Uterus (tissue), 4 donors: Measurements from ENCODE around the gene CDH13. TPM values are rescaled to one million over a fixed set of nuclear protein-coding genes. Genes with fewer than 3 reads are reported as not detected.

Experiments used
- DNase-seq, 2 donors: peaks; one replicate each; pipeline ENCODE4 v3.0.0-alpha.2; 2019 to 2020
- H3K27ac ChIP-seq, 2 donors: fragments of 200-600 bp; sonication (generic); 1 replicate in 1 of 2; 2 replicates in 1 of 2; pipeline ENCODE4 v1.5.1; 2016 to 2018
- H3K27me3 ChIP-seq, 2 donors: fragments of 200-600 bp; sonication (generic); one replicate each; pipeline ENCODE4 v1.5.1; 2018 to 2019; ENCODE audit warnings: control low read depth in 1 of 2
- H3K36me3 ChIP-seq, 2 donors: fragments of 200-600 bp; sonication (generic); one replicate each; pipeline ENCODE4 v1.5.1; 2019; ENCODE audit warnings: control low read depth in 1 of 2
- H3K4me1 ChIP-seq, 2 donors: fragments of 200-600 bp; sonication (generic); one replicate each; pipeline ENCODE4 v1.5.1; 2018 to 2019; ENCODE audit warnings: control low read depth in 1 of 2
- H3K4me3 ChIP-seq, 2 donors: fragments of 200-600 bp; sonication (generic); 1 replicate in 1 of 2; 2 replicates in 1 of 2; pipeline ENCODE4 v1.5.1; 2018 to 2019; ENCODE audit warnings: mild to moderate bottlenecking in 1 of 2
- H3K9me3 ChIP-seq, 2 donors: fragments of 200-600 bp; sonication (generic); one replicate each; pipeline ENCODE4 v1.5.1; 2019; ENCODE audit warnings: control low read depth in 1 of 2
- POLR2A ChIP-seq, 2 donors: fragments of 450-650 bp; IDR thresholded peaks; one replicate each; pipeline ENCODE4 v1.6.1; 2016; ENCODE audit warnings: antibody characterized with exemption in 2 of 2, mild to moderate bottlenecking in 1 of 2, moderate library complexity in 1 of 2
- intact Hi-C: fragments of 100-400 bp; cut with DNase I; formaldehyde crosslinking; loops from one replicate; pipeline ENCODE4 v1.15.1; 2023; ENCODE audit warnings: low total_unique reads
- total RNA-seq, 4 donors: library from RNA; depleted of rRNA in 3 of 4; stranded (reverse); fragments of >200 nt in 3 of 4; gene quantifications; one replicate each; pipeline versions ENCODE4 v1.1.0 to v1.2.4, GENCODE V29; 2014 to 2023
- TF ChIP-seq, protein P1 (sequence below), 4 experiments: fragments of 200-600 bp in 2 of 4; fragments of 450-650 bp in 2 of 4; sonication (generic) in 2 of 4; IDR thresholded peaks; one replicate each; pipeline ENCODE4 v1.5.1; 2016 to 2019; ENCODE audit warnings: antibody characterized with exemption in 4 of 4, mild to moderate bottlenecking in 2 of 4, moderate library complexity in 1 of 4
- donor health status: DM: yes; HTN: yes; CAD: no.

The CDH13 gene
- total RNA-seq, 4 donors from 2014 or later = 49.1 to 99.4 (median 82.7) TPM

DNA sequence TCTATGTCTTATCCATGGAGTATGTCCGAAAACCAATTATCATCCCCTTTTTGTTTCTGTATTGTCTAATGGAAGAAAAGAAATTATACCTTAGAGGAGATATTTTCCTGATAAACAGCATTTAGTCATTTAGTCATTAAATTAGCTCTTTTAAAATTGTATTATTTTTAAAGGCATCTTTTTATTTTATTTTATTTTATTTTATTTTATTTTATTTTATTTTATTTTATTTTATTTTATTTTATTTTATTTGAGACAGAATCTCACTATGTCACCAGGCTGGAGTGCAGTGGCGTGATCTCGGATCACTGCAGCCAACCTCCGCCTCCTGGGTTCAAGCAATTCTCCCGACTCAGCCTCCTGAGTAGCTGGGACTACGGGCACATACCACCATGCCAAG lies 559.1 kb downstream of the CDH13 start:
- H3K4me1 ChIP-seq = no peaks in the 10 kb centered on the region
- no peak overlapping the region for H3K4me3 ChIP-seq
- H3K36me3 ChIP-seq = no peaks in the 10 kb centered on the region
- TF ChIP-seq, protein P1, sequence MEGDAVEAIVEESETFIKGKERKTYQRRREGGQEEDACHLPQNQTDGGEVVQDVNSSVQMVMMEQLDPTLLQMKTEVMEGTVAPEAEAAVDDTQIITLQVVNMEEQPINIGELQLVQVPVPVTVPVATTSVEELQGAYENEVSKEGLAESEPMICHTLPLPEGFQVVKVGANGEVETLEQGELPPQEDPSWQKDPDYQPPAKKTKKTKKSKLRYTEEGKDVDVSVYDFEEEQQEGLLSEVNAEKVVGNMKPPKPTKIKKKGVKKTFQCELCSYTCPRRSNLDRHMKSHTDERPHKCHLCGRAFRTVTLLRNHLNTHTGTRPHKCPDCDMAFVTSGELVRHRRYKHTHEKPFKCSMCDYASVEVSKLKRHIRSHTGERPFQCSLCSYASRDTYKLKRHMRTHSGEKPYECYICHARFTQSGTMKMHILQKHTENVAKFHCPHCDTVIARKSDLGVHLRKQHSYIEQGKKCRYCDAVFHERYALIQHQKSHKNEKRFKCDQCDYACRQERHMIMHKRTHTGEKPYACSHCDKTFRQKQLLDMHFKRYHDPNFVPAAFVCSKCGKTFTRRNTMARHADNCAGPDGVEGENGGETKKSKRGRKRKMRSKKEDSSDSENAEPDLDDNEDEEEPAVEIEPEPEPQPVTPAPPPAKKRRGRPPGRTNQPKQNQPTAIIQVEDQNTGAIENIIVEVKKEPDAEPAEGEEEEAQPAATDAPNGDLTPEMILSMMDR (IDR thresholded peaks at IDR 0.05) = no peak
- no peak for TF ChIP-seq POLR2A (IDR thresholded peaks at IDR 0.05)
- H3K27ac ChIP-seq = no peak overlapping the region
- H3K27me3 ChIP-seq = no peaks in the 10 kb centered on the region
- no peak for DNase-seq
- intact Hi-C loops = no loop called here
- H3K9me3 ChIP-seq = no peaks in the 10 kb centered on the region

DNA sequence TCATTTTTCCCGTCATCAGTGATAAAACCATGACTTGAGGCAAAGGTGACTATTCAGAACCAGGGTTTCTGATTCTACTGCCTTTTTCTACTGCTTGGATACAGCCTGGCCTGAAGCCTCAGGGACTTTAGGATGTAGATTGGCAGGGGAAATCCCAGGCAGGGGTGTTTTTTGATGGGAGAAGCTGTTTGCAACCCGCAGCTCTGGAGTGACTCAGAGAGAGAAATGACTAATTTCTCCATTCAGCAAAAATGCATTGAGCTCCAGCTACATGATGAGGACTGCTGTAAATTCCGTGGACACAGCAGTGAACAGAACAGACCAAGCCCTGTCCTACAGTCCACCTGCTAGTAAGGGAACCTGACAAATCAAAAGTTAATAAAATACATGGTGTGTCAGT lies 560.6 kb downstream of the CDH13 start:
- intact Hi-C loops = no loop called here
- no peaks in the 10 kb centered on the region for H3K4me1 ChIP-seq
- no peaks in the 10 kb centered on the region for H3K36me3 ChIP-seq
- DNase-seq = no peak
- TF ChIP-seq, protein P1 (IDR thresholded peaks at IDR 0.05) = no peak
- TF ChIP-seq POLR2A (IDR thresholded peaks at IDR 0.05) = no peak
- no peaks in the 10 kb centered on the region for H3K9me3 ChIP-seq
- H3K27ac ChIP-seq = no peak overlapping the region
- no peak overlapping the region for H3K4me3 ChIP-seq
- H3K27me3 ChIP-seq = no peaks in the 10 kb centered on the region

DNA sequence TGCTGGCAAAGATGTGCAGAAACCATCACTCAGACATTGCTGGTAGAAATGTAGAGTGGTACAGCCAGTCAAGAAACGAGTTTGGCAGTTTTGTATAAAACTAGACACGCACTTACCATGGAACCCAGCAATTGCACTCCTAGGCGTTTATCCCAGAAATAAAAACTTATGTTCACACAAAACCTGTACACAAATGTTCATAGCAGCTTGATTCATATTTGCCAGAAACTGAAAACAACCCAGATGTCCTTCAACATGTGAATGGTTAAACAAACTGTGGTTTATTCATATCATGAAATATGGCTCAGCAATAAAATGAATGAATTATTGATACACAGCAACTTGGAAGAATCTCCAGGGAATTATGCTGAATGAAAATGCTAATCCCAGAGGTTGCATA lies 570.0 kb downstream of the CDH13 start:
- no peak for DNase-seq
- Histone ChIP-seq H3K9me3 (no peaks in the 10 kb centered on the region), H3K27me3 (no peaks in the 10 kb centered on the region), H3K36me3 (no peaks in the 10 kb centered on the region), H3K4me1 (no peaks in the 10 kb centered on the region), H3K27ac (no peak overlapping the region), H3K4me3 (no peak overlapping the region)
- intact Hi-C loops = no loop called here
- no peak for TF ChIP-seq POLR2A (IDR thresholded peaks at IDR 0.05)
- TF ChIP-seq, protein P1 (IDR thresholded peaks at IDR 0.05) = no peak

GRCh38 chr16:83197450-83197849 lies 570.7 kb downstream of the CDH13 start:
- TF ChIP-seq, protein P1 (IDR thresholded peaks at IDR 0.05) = no peak
- no peak for TF ChIP-seq POLR2A (IDR thresholded peaks at IDR 0.05)
- Histone ChIP-seq H3K4me1 (no peaks in the 10 kb centered on the region), H3K27me3 (no peaks in the 10 kb centered on the region), H3K36me3 (no peaks in the 10 kb centered on the region), H3K27ac (no peak overlapping the region), H3K4me3 (no peak overlapping the region), H3K9me3 (no peaks in the 10 kb centered on the region)
- no peak for DNase-seq
- intact Hi-C loops = no loop called here

DNA sequence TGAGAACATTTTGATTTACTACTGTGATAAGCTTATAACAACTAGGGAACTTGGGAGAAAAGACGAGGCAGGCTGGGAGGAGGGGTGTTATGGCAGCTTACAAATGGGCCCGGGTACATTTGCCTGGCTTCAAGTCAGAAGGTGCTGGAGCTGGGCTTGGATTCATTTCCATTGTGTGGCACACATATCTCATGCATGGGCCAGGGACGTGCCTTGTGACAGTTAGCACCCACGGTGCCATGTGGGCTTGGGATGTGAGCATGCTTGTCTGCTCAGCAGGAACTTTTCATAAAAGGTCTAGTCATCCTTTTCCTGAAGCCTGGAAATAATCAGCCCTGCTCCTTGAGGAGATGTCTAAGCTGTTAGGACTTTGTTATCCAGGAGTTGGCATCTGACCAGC lies 572.2 kb downstream of the CDH13 start:
- TF ChIP-seq POLR2A (IDR thresholded peaks at IDR 0.05) = no peak
- TF ChIP-seq, protein P1 (IDR thresholded peaks at IDR 0.05) = no peak
- Histone ChIP-seq H3K4me1 (no peaks in the 10 kb centered on the region), H3K27ac (no peak overlapping the region), H3K27me3 (no peaks in the 10 kb centered on the region), H3K4me3 (no peak overlapping the region), H3K9me3 (no peaks in the 10 kb centered on the region), H3K36me3 (no peaks in the 10 kb centered on the region)
- intact Hi-C loops = no loop called here
- no peak for DNase-seq
